Heart right ventricle (tissue), 16 donors: ENCODE data around the gene SLC17A9. TPM values are rescaled to one million over a fixed set of nuclear protein-coding genes. Genes with fewer than 3 reads are reported as not detected.

ENCODE experiments used
- ATAC-seq, 8 donors: fragments of 200-7000 bp; cut with Tn5 transposase; one replicate each; pipeline ENCODE4 v1.9.1; 2020; ENCODE audit warnings: mild to moderate bottlenecking in 8 of 8, moderate library complexity in 8 of 8, moderate number of reproducible peaks in 1 of 8
- DNase-seq, 2 donors: peaks; one replicate each; pipeline ENCODE4 v3.0.0-alpha.2; 2020
- H3K27ac ChIP-seq, 10 donors: fragments of 200-600 bp; sonication (generic) in 2 of 10; one replicate each; pipeline versions ENCODE4 v1.5.0 to v1.8.0; 2020 to 2022; ENCODE audit warnings: mild to moderate bottlenecking in 3 of 10
- H3K27me3 ChIP-seq, 7 donors: fragments of 200-600 bp; one replicate each; pipeline ENCODE4 v1.8.0; 2021 to 2022; ENCODE audit warnings: mild to moderate bottlenecking in 2 of 7
- H3K36me3 ChIP-seq, 9 donors: fragments of 200-600 bp; sonication (generic) in 1 of 9; one replicate each; pipeline versions ENCODE4 v1.5.0 to v1.8.0; 2020 to 2022; ENCODE audit warnings: mild to moderate bottlenecking in 2 of 9
- H3K4me1 ChIP-seq, 9 donors: fragments of 200-600 bp; sonication (generic) in 1 of 9; one replicate each; pipeline versions ENCODE4 v1.5.0 to v1.8.0; 2020 to 2022; ENCODE audit warnings: mild to moderate bottlenecking in 4 of 9
- H3K4me3 ChIP-seq, 10 donors: fragments of 200-600 bp; sonication (generic) in 2 of 10; one replicate each; pipeline versions ENCODE4 v1.5.0 to v1.8.0; 2020 to 2022; ENCODE audit warnings: mild to moderate bottlenecking in 7 of 10, moderate library complexity in 2 of 10
- H3K9me3 ChIP-seq, 11 donors: fragments of 200-600 bp in 10 of 11; sonication (generic) in 2 of 11; one replicate each; pipeline versions ENCODE4 v1.5.0 to v1.8.0; 2013 to 2022; ENCODE audit warnings: mild to moderate bottlenecking in 2 of 11, control low read depth in 1 of 11, moderate library complexity in 1 of 11
- CTCF ChIP-seq, 9 donors: fragments of 200-600 bp; sonication (generic) in 2 of 9; IDR thresholded peaks; one replicate each; pipeline versions ENCODE4 v1.5.0 to v1.8.0; 2021 to 2022; ENCODE audit warnings: antibody characterized with exemption in 9 of 9, mild to moderate bottlenecking in 5 of 9, moderate library complexity in 1 of 9
- WGBS, 2 donors: extraction: QIAGEN DNeasy Blood & Tissue Kit; methylation state at CpG; one replicate each; pipeline ENCODE4 v1.1.7; 2013; ENCODE audit warnings: inconsistent platforms in 1 of 2; 5-methylcytosine and 5-hydroxymethylcytosine counted together
- intact Hi-C, 10 donors: fragments of 100-400 bp; cut with DNase I; formaldehyde crosslinking; loops; one replicate each; pipeline versions ENCODE4 v1.11.1 to v1.14.2; 2022
- long read RNA-seq, 3 donors: library from polyadenylated mRNA; unstranded; transcript quantifications; one replicate each; pipeline ENCODE4 v2.0.0, GENCODE V29; 2020 to 2021
- polyA plus RNA-seq, 2 donors: library from polyadenylated mRNA; stranded (reverse); fragments of 200-250 nt; gene quantifications; one replicate each; pipeline ENCODE4 v1.2.3, GENCODE V29; 2013
- total RNA-seq, 10 donors: library from RNA; stranded (reverse); fragmentation: NEBNext Ultra II Directional in 3 of 10; extraction: Animal tissue kit (Norgen Biotek cat#: 25700) in 3 of 10; gene quantifications; one replicate each; pipeline versions ENCODE4 v1.2.1 to v1.2.4, GENCODE V29; 2021 to 2023
- donor health status: Arrhythmogenic right ventricular cardiomyopathy.
- donor health status: ischemic (EF 13 %, LVEDD 7.1; RV severe dilation, severe dysfunction).
- donor health status: healthy with polysubstance abuse.
- donor health status: DM: no; HTN: yes; CAD: no.
- donor health status: DM: no; HTN: no; CAD: no.
- donor health status: ischemic (EF 25% LVEDD 6.9; RV normal size, moderate dysfunction).
- donor health status: ischemic (EF 25% LVEDD 5.7; RV mildly dilated, moderate dysfunction).
- donor health status: healthy.
- donor health status: DM: yes; HTN: yes; CAD: no.
- donor health status: Ischemic cardiomyopathy.
- donor health status: ischemic (EF 35%, LVEDD 5.7; RV mildly dilated, moderate dysfunction).
- donor health status: nonischemic (EF 11% LVEDD 7.7; RV severe dilation, severe dysfunction).
- donor health status: DM: yes; HTN: yes; CAD: no.
- donor health status: PGD.
- donor health status: ischemic (EF 29% LVEDD 5.4; RV normal size, mild dysfunction).
- donor health status: nonischemic (EF 23%, LVEDD 6.1; RV moderate dilation, normal function).

SLC17A9 gene
- total RNA-seq, result 1 to 10 TPM in 4 of 10 donors, under 1 TPM in 6; 0.19 to 3.6 (median 0.62) TPM
- polyA plus RNA-seq, result 1 to 10 TPM; 2.3 to 8.3 TPM
- long read RNA-seq, donor 1, partial matches to known transcripts, result 0 of 1 reads
- long read RNA-seq, donor 1, other reads (novel, unspliced or antisense), result 1 of 1 reads
- long read RNA-seq, donor 2, result 0 reads
- long read RNA-seq, donor 3, partial matches to known transcripts, result 4 of 9 reads
- long read RNA-seq, donor 3, other reads (novel, unspliced or antisense), result 4 of 9 reads

- intact Hi-C loops, result loop anchor here in 1 of 10 donors (10.0 kb wide), 1 partner anchor 52 kb away; the partner anchor contains the start of gene BHLHE23
- H3K27ac ChIP-seq, result peak within 1 kb of the TSS in 9 of 10 donors; percentile 58 to 86 (median 76)
- peak; percentile 12 to 58 (median 36) for ATAC-seq
- peak in 1 of 9 donors; percentile 13 for TF ChIP-seq CTCF (IDR thresholded peaks at IDR 0.05)
- peaks cover 0 to 4% (median 0%) of the 10 kb centered on the region in 11 donors for H3K9me3 ChIP-seq
- peaks cover 0 to 37% (median 0%) of the 10 kb centered on the region in 9 donors for H3K36me3 ChIP-seq
- 14 to 16% methylated on average over 35 to 37 of the region's 37 CpGs for WGBS, 2 donors
- DNase-seq, result peak in 1 of 2 donors; percentile 68
- H3K27me3 ChIP-seq, result no peaks in the 10 kb centered on the region
- H3K4me1 ChIP-seq, result peaks cover 15 to 45% (median 29%) of the 10 kb centered on the region in 9 donors
- H3K4me3 ChIP-seq, result peak within 1 kb of the TSS in 9 of 10 donors; percentile 0 to 53 (median 32)
Measured at GRCh38 chr20:62952373-62952967, at the start of gene SLC17A9. SLC17A9 (plus strand) TSS chr20:62952709; CDS start chr20:62952831, 122 bp downstream.

GRCh38 chr20:62902926-62903615 lies 49.4 kb upstream of the SLC17A9 start:
- H3K36me3 ChIP-seq, result peaks cover 0 to 73% (median 47%) of the 10 kb centered on the region in 9 donors

GRCh38 chr20:62905536-62906117 lies 46.9 kb upstream of the SLC17A9 start:
- ATAC-seq (no peak), DNase-seq (no peak)
- Histone ChIP-seq H3K4me3 (no peak overlapping the region), H3K27ac (no peak overlapping the region), H3K9me3 (no peaks in the 10 kb centered on the region), H3K36me3 (peaks cover 2 to 99% (median 72%) of the 10 kb centered on the region in 9 donors), H3K27me3 (no peaks in the 10 kb centered on the region), H3K4me1 (peaks cover 0 to 28% (median 5%) of the 10 kb centered on the region in 9 donors)
- intact Hi-C loops, result no loop called here
- TF ChIP-seq CTCF (IDR thresholded peaks at IDR 0.05), result no peak
- 88 to 90% methylated on average over 17 of the region's 17 CpGs for WGBS, 2 donors

More at GRCh38 chr20:62902926-62903615, 49.4 kb upstream of the SLC17A9 start:
- Histone ChIP-seq H3K9me3 (no peaks in the 10 kb centered on the region), H3K27me3 (no peaks in the 10 kb centered on the region), H3K4me1 (peaks cover 7 to 47% (median 22%) of the 10 kb centered on the region in 9 donors), H3K4me3 (no peak overlapping the region), H3K27ac (no peak overlapping the region)
- no peak for DNase-seq
- ATAC-seq, result no peak
- 84 to 90% methylated on average over 7 of the region's 7 CpGs for WGBS, 2 donors
- TF ChIP-seq CTCF (IDR thresholded peaks at IDR 0.05), result no peak
- intact Hi-C loops, result loop anchor here in 2 of 10 donors (5.0 kb wide), 2 partner anchors 34 to 104 kb away; partner anchors contain the start of genes BHLHE23 (in 1 of the 2) and GID8 (in 1 of the 2)

GRCh38 chr20:62906209-62906608 lies 46.3 kb upstream of the SLC17A9 start:
- Histone ChIP-seq H3K4me3 (no peak overlapping the region), H3K4me1 (peaks cover 0 to 22% (median 4%) of the 10 kb centered on the region in 9 donors), H3K36me3 (peaks cover 5 to 100% (median 78%) of the 10 kb centered on the region in 9 donors), H3K27ac (no peak overlapping the region), H3K27me3 (no peaks in the 10 kb centered on the region), H3K9me3 (no peaks in the 10 kb centered on the region)
- no peak for TF ChIP-seq CTCF (IDR thresholded peaks at IDR 0.05)
- peak; percentile 53 to 58 for DNase-seq
- intact Hi-C loops, result no loop called here
- peak in 6 of 8 donors; percentile 41 to 75 (median 69) for ATAC-seq
- 57 to 76% methylated on average over 16 of the region's 16 CpGs for WGBS, 2 donors
